AG09309 (cell line): Measurements from ENCODE around the gene UBE2D3.

Source experiments
- DNase-seq: peaks from one replicate; pipeline ENCODE4 v3.0.0-alpha.2; 2010; ENCODE audit warnings: low read depth
- H3K4me3 ChIP-seq: 2 replicates; pipeline ENCODE4 v1.5.1; 2011; ENCODE audit warnings: mild to moderate bottlenecking, low read depth, low read length, moderate library complexity; ENCODE audit not compliant: control insufficient read depth
- CTCF ChIP-seq: IDR thresholded peaks from 2 replicates; pipeline ENCODE4 v1.5.1; 2011; ENCODE audit warnings: mild to moderate bottlenecking, low read depth, low read length, inconsistent platforms; ENCODE audit not compliant: insufficient read depth, control insufficient read depth; ENCODE audit errors: missing control alignments

UBE2D3 gene

GRCh38 chr4:102780476-102781144, 46.7 kb downstream of the UBE2D3 start:
- DNase-seq = no peak
- no peak for TF ChIP-seq CTCF
- no peak overlapping the region for H3K4me3 ChIP-seq

- DNase-seq = no peak
- H3K4me3 ChIP-seq = no peak overlapping the region
- TF ChIP-seq CTCF = no peak
Measured at GRCh38 chr4:102779204-102779603, 48.1 kb downstream of the UBE2D3 start.

- TF ChIP-seq CTCF = no peak
- no peak overlapping the region for H3K4me3 ChIP-seq
- DNase-seq = no peak
Measured at GRCh38 chr4:102778720-102779119, 48.6 kb downstream of the UBE2D3 start.

- DNase-seq = no peak
- no peak for TF ChIP-seq CTCF
- no peak overlapping the region for H3K4me3 ChIP-seq
Measured at GRCh38 chr4:102775805-102776204, 51.5 kb downstream of the UBE2D3 start.

GRCh38 chr4:102774254-102774653, 53.1 kb downstream of the UBE2D3 start:
- no peak for TF ChIP-seq CTCF
- DNase-seq = no peak
- H3K4me3 ChIP-seq = no peak overlapping the region

- TF ChIP-seq CTCF = no peak
- DNase-seq = no peak
Measured at GRCh38 chr4:102772738-102773340, 54.5 kb downstream of the UBE2D3 start.

More at GRCh38 chr4:102772738-102773340, 54.5 kb downstream of the UBE2D3 start:
- no peak overlapping the region for H3K4me3 ChIP-seq
